Muscle of leg (tissue), 11 donors: Measurements from ENCODE around the gene MID1IP1. TPM values are rescaled to one million over a fixed set of nuclear protein-coding genes. Genes with fewer than 3 reads are reported as not detected.
A peak's percentile ranks its signal among the peaks of the same experiment; 100 is the strongest.

Source experiments
- DNase-seq: peaks from one replicate; pipeline ENCODE4 v3.0.0; 2013
- H3K27ac ChIP-seq: one replicate; pipeline ENCODE4 v1.5.1; 2013; ENCODE audit warnings: mild to moderate bottlenecking, low read length, control low read depth
- H3K27me3 ChIP-seq: one replicate; pipeline ENCODE4 v1.6.1; 2013; ENCODE audit warnings: low read length; ENCODE audit not compliant: control insufficient read depth, insufficient read depth
- H3K36me3 ChIP-seq: one replicate; pipeline ENCODE4 v1.6.1; 2013; ENCODE audit warnings: low read length; ENCODE audit not compliant: control insufficient read depth, insufficient read depth
- H3K4me1 ChIP-seq: one replicate; pipeline ENCODE4 v1.6.1; 2013; ENCODE audit warnings: low read length; ENCODE audit not compliant: control insufficient read depth, insufficient read depth
- H3K4me3 ChIP-seq: one replicate; pipeline ENCODE4 v1.5.1; 2013; ENCODE audit warnings: low read length, control low read depth
- H3K9me3 ChIP-seq: replicated peaks from 2 replicates; pipeline ENCODE4 v1.6.1; 2013; ENCODE audit warnings: low read depth, low read length; ENCODE audit not compliant: control insufficient read depth
- WGBS: methylation state at CpG from one replicate; pipeline ENCODE4 v1.1.5; 2013; ENCODE audit warnings: missing lambda C conversion rate; ENCODE audit not compliant: insufficient coverage; 5-methylcytosine and 5-hydroxymethylcytosine counted together
- polyA plus RNA-seq, 8 donors: library from polyadenylated mRNA; unstranded; fragments of 120-200 nt; gene quantifications; one replicate each; pipeline versions ENCODE4 v1.2.1 to v1.2.3, GENCODE V29; 2013; ENCODE audit warnings: inconsistent platforms in 1 of 8, low replicate concordance in 1 of 8; ENCODE audit not compliant: insufficient read length in 8 of 8, insufficient read depth in 1 of 8
- total RNA-seq: library from RNA; stranded (reverse); fragments of 120-200 nt; gene quantifications from one replicate; pipeline ENCODE4 v1.2.4, GENCODE V29; 2013

The MID1IP1 gene
- total and polyA plus RNA-seq, 9 donors = 9.7 to 18.0 (median 14.5) TPM

- WGBS = 29% methylated on average over 1 of the region's 1 CpG
- Histone ChIP-seq H3K4me1 (no peaks in the 10 kb centered on the region), H3K9me3 (no peaks in the 10 kb centered on the region), H3K36me3 (no peaks in the 10 kb centered on the region), H3K4me3 (no peak overlapping the region), H3K27me3 (no peaks in the 10 kb centered on the region), H3K27ac (no peak overlapping the region)
- DNase-seq = no peak
Observed at GRCh38 chrX:38839944-38840343, 38.7 kb downstream of the MID1IP1 start.

GRCh38 chrX:38841750-38842149 is 40.5 kb downstream of the MID1IP1 start:
- no peaks in the 10 kb centered on the region for H3K9me3 ChIP-seq
- no peaks in the 10 kb centered on the region for H3K4me1 ChIP-seq
- H3K27ac ChIP-seq = no peak overlapping the region
- peak; percentile 57 for DNase-seq
- peaks cover 4% of the 10 kb centered on the region for H3K27me3 ChIP-seq
- H3K36me3 ChIP-seq = no peaks in the 10 kb centered on the region
- no peak overlapping the region for H3K4me3 ChIP-seq
- no CpG with 5 or more reads among the region's 2 CpGs for WGBS

DNA sequence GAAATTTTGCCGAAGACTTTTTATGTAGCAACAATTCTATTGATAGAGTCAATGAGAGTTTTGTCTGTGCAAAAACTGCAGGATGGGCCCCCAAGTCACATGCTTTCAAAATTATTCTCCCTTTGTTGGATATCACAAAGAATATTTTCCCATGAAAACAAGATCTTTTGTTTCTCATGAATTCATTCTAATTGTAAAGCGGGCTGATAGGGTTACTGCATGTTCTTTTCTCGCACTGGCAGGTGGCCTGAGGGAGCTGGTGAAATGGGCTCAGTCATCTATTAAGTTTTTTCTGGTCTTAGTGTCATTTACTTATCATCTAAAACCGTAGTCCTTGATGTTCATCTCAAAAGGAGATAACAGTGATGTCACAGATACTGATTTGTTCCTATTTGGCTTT is 44.2 kb downstream of the MID1IP1 start:
- Histone ChIP-seq H3K27ac (no peak overlapping the region), H3K9me3 (no peaks in the 10 kb centered on the region)
- no CpG with 5 or more reads among the region's 4 CpGs for WGBS

GRCh38 chrX:38847206-38847902 is 46.1 kb downstream of the MID1IP1 start:
- Histone ChIP-seq H3K27ac (no peak overlapping the region), H3K36me3 (no peaks in the 10 kb centered on the region), H3K4me1 (no peaks in the 10 kb centered on the region), H3K4me3 (no peak overlapping the region), H3K27me3 (peaks cover 16% of the 10 kb centered on the region), H3K9me3 (no peaks in the 10 kb centered on the region)
- DNase-seq = no peak
- no CpG with 5 or more reads among the region's 5 CpGs for WGBS

More for the DNA sequence above, 44.2 kb downstream of the MID1IP1 start:
- peaks cover 13% of the 10 kb centered on the region for H3K27me3 ChIP-seq
- no peak overlapping the region for H3K4me3 ChIP-seq
- DNase-seq = no peak
- H3K4me1 ChIP-seq = no peaks in the 10 kb centered on the region
- no peaks in the 10 kb centered on the region for H3K36me3 ChIP-seq

GRCh38 chrX:38847903-38848230 is 46.6 kb downstream of the MID1IP1 start:
- no peaks in the 10 kb centered on the region for H3K4me1 ChIP-seq
- H3K36me3 ChIP-seq = no peaks in the 10 kb centered on the region
- no CpG with 5 or more reads among the region's 1 CpG for WGBS
- no peak overlapping the region for H3K27ac ChIP-seq
- H3K27me3 ChIP-seq = peaks cover 16% of the 10 kb centered on the region
- no peak overlapping the region for H3K4me3 ChIP-seq
- no peaks in the 10 kb centered on the region for H3K9me3 ChIP-seq
- DNase-seq = no peak

DNA sequence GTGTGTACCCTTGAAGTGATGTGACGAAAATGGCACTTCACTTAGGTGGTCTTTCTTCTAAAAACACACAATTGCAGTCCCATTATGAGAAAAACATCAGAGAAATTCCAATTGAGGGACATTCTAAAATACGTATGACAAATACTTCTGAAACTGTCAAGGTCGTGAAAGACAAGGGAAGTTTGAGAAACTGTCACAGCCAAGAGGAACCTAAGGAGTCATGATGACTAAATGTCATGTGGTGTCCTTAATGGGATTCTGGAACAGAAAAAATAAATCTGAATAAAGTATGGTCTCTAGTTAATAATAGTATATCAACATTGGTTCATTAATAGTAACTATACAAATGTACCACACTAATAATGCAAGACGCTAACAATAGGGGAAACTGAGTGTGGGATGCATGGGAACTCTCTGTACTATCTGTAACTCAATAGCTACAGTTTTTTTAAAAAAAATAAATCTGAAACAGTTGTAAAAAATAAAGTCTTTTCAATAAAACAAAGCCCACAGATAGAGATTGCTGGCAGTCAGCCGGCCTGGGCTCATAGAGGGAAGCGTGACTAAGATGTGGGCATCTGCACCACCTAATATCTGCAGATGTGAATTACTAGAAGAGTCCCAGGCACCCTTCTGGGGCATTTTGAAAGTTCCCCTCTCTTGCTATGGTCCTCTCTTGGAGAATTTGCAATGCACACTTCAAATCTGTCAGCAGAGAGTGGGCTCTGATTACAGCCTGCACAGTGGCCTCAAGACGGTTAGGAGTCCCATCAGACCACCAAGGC is 47.6 kb downstream of the MID1IP1 start:
- no peak for DNase-seq
- Histone ChIP-seq H3K9me3 (no peaks in the 10 kb centered on the region), H3K27me3 (peaks cover 16% of the 10 kb centered on the region), H3K36me3 (no peaks in the 10 kb centered on the region), H3K4me1 (no peaks in the 10 kb centered on the region), H3K4me3 (no peak overlapping the region), H3K27ac (no peak overlapping the region)
- WGBS = 75% methylated on average over 1 of the region's 7 CpGs

DNA sequence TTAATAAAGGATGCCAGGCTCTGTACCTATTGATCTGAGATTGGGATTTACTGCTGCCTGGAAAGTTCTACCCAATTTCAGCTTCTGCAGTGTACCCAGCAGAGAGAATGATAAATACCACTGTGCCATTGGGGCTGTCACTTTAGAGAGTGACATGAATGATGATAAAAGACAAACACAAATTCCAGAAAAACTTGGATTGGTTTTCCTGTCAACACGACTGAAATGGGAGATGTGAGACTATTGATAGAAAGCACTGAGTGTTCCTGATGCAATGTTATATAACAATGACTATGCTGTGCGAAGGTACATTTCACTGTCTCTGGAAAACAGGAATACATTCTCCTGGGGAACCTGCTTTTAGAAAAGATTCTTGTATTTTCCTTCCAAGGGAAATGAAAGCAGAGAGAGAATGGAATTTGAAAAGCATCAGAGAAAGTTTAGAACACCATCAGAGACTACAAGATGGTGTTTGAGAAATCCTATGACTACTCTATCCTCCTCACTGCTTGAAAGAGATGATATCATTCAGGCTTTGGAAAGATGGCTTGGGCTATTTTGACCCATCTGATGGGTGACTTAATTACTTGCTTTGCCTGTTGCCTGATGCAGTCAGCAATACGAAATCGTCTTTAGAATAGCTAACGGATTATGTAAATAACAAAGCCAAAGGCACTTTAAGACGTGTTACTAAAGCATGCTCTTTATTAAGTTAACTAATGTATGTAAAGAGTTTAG is 49.7 kb downstream of the MID1IP1 start:
- H3K27ac ChIP-seq = no peak overlapping the region
- H3K36me3 ChIP-seq = no peaks in the 10 kb centered on the region
- no peaks in the 10 kb centered on the region for H3K4me1 ChIP-seq
- peaks cover 20% of the 10 kb centered on the region for H3K27me3 ChIP-seq
- no peak for DNase-seq
- H3K9me3 ChIP-seq = no peaks in the 10 kb centered on the region
- WGBS = 90% methylated on average over 2 of the region's 6 CpGs
- no peak overlapping the region for H3K4me3 ChIP-seq

DNA sequence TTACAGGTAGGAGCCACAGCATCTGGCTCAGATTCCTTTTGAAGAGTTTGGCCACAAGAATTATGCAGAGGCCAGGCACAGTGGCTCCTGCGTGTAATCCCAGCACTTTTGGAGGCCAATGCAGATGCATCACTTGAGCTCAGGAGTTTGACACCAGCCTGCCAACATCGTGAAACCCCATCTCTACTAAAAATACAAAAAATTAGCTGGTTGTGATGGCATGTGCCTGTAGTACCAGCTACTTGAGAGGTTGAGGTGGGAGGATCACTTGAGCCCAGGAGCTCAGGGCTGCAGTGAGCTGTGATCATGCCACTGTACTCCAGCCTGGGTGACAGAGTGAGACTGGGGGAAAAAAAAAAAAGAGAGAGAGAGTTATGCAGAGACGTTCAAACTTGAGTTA is 53.0 kb downstream of the MID1IP1 start:
- no peak overlapping the region for H3K27ac ChIP-seq
- no CpG with 5 or more reads among the region's 3 CpGs for WGBS
- peaks cover 27% of the 10 kb centered on the region for H3K27me3 ChIP-seq
- no peaks in the 10 kb centered on the region for H3K9me3 ChIP-seq
- no peak overlapping the region for H3K4me3 ChIP-seq
- DNase-seq = no peak
- H3K4me1 ChIP-seq = no peaks in the 10 kb centered on the region
- H3K36me3 ChIP-seq = no peaks in the 10 kb centered on the region
